22Rv1 (cell line): Measurements from ENCODE around the gene TMEM143.

Source experiments
- ZFX ChIP-seq: fragments of 450-650 bp; IDR thresholded peaks from 2 replicates; pipeline ENCODE4 v1.6.1; 2017; ENCODE audit warnings: antibody characterized with exemption, borderline replicate concordance
- TF ChIP-seq, protein P1 (sequence below): fragments of 450-650 bp; IDR thresholded peaks from 2 replicates; pipeline ENCODE4 v1.5.1; 2017; ENCODE audit warnings: mild to moderate bottlenecking

DNA sequence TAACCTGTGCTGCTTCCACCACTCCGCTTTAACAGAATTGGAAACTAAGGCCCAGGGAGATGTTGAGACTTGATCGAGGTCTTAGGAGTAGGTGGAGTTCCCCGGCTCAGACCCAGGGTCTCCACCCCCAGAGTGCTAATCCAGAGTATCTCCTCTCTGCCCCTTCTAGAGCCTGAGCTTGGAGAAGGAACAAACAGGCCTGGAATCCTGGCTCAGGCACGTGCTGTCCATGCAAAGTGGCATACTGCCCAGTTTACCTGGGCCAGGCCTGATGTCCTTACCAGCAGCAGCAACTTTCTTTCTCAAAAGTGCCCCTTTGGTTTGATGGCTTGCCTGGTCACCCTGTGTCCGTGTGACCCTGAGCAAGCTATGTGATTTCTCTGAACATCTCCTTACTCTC is 4.1 kb upstream of the TMEM143 start:
- TF ChIP-seq, protein P1, sequence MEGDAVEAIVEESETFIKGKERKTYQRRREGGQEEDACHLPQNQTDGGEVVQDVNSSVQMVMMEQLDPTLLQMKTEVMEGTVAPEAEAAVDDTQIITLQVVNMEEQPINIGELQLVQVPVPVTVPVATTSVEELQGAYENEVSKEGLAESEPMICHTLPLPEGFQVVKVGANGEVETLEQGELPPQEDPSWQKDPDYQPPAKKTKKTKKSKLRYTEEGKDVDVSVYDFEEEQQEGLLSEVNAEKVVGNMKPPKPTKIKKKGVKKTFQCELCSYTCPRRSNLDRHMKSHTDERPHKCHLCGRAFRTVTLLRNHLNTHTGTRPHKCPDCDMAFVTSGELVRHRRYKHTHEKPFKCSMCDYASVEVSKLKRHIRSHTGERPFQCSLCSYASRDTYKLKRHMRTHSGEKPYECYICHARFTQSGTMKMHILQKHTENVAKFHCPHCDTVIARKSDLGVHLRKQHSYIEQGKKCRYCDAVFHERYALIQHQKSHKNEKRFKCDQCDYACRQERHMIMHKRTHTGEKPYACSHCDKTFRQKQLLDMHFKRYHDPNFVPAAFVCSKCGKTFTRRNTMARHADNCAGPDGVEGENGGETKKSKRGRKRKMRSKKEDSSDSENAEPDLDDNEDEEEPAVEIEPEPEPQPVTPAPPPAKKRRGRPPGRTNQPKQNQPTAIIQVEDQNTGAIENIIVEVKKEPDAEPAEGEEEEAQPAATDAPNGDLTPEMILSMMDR, result no peak
- no peak for TF ChIP-seq ZFX
